OCI-LY7 (cell line): ENCODE data around the gene SAA4.

Experiments used
- CTCF ChIP-seq: fragments of 200-600 bp; sonication (generic); conservative IDR thresholded peaks from 2 replicates; pipeline ENCODE4 v1.5.1; 2014; ENCODE audit warnings: mild to moderate bottlenecking, antibody characterized with exemption, low read length, moderate library complexity, mixed read lengths
- EZH2phosphoT487 ChIP-seq: fragments of 200-600 bp; sonication (generic); IDR thresholded peaks from 2 replicates; pipeline ENCODE4 v1.6.1; 2018; ENCODE audit warnings: low read depth, borderline replicate concordance, mild to moderate bottlenecking, mixed run types, antibody characterized with exemption, low read length, moderate library complexity, mixed read lengths

GRCh38 chr11:18236664-18237356 lies at the start of gene SAA4:
- TF ChIP-seq CTCF (no peak), EZH2phosphoT487 (no peak)
